ENCODE results near the gene COASY. TPM values are rescaled to one million over a fixed set of nuclear protein-coding genes. Genes with fewer than 3 reads are reported as not detected.
"Not testable (repeated sequence)": the region's sequence is repeated elsewhere in the genome, so short reads cannot be mapped to it uniquely, and the experiment has no call there.

COASY gene
- total RNA-seq, 1 donor: 10.2 TPM

DNA sequence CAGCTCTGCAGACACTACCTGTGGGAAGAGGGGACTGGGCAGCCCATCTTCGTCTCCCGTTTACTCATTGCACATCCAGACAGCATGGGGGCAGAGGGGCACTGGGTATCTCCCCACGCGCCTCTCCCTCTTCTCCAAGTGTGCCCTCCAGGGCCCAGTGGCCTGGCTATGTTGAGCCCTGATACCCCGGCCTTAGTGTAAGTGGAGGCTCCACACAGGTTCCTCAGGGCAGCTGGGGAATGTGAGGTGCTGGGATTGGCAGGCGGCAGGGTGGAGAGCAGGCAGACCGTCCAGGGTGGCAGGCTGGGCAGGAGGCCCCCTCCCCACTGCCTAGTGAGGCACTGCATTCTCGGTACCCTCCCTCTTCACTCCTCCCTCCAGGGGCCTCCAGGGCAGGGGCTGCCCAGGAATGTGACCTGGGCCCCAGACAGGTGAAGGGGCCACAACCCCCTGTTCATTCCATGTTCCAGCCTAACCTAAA, 39.1 kb upstream of the COASY start:
- no peaks in the 10 kb centered on the region for H3K27me3 ChIP-seq (ENCODE audit: insufficient read depth, low read length)
- no peak overlapping the region for H3K4me3 ChIP-seq (ENCODE audit: low read length)
- H3K9me3 ChIP-seq (ENCODE audit: low read depth, low read length): no peaks in the 10 kb centered on the region
- H3K4me1 ChIP-seq (ENCODE audit: insufficient read depth, low read length): peaks cover 34% of the 10 kb centered on the region

DNA sequence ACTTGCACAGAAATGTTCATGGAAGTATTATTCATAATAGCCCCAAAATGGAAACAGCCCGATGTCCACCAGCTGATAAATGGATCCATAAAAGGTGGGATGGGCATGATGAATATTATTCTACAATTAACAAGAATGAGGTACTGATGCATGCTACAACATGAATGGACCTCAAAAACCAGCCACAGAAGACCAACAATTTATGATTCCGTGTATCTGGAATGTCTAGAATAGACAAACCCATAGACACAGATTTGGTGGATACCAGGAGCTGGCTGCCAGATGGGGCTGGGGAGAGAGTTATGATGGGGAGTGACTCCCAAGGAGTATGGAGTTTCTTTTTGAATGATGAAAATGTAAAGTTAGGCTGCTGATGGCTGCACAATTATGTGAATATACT, 36.7 kb upstream of the COASY start:
- H3K4me3 ChIP-seq (ENCODE audit: low read length): no peak overlapping the region
- H3K27me3 ChIP-seq (ENCODE audit: insufficient read depth, low read length): no peaks in the 10 kb centered on the region
- peaks cover 27% of the 10 kb centered on the region for H3K4me1 ChIP-seq (ENCODE audit: insufficient read depth, low read length)
- H3K9me3 ChIP-seq (ENCODE audit: low read depth, low read length): no peaks in the 10 kb centered on the region

DNA sequence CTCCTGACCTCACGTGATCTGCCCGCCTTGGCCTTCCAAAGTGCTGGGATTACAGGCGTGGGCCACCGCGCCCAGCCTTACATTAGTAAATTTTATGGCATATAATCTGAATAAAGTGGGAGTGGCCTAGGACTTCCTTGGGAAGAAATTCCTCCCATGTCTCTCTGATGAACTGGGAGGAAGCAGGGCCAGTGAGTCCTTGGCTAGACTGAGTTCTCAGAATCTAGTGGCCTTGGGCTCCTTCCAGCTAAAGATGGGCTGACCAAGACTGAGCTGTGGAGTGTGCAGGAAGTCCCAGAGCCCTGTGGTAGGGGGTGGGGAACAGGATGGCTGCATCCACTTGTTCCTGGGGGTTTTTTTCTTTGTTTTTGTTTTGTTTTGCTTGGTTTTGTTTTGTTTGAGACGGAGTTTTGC, 35.9 kb upstream of the COASY start:
- Histone ChIP-seq H3K4me3 (ENCODE audit: low read length) (no peak overlapping the region), H3K27me3 (ENCODE audit: insufficient read depth, low read length) (no peaks in the 10 kb centered on the region), H3K9me3 (ENCODE audit: low read depth, low read length) (no peaks in the 10 kb centered on the region), H3K4me1 (ENCODE audit: insufficient read depth, low read length) (peaks cover 31% of the 10 kb centered on the region)

DNA sequence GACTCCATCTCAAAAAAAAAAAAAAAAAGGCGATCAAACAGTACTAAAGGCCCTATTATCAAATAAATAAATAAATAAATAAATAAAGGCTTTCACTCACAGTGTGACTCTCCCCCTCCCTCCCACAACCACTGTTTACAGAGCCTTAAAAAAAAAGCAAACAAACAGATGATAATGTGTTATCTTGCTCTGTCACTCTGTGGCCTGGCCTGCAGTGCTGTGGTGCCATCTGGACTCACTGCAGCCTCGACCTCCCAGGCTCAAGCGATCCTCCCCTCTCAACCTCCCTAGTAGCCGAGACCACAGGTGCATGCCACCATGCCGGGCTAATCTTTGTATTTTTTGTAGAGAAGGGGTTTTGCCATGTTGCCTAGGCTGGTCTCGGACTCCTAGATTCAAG, 34.0 kb upstream of the COASY start:
- Histone ChIP-seq H3K9me3 (ENCODE audit: low read depth, low read length) (no peaks in the 10 kb centered on the region), H3K4me3 (ENCODE audit: low read length) (no peak overlapping the region), H3K4me1 (ENCODE audit: insufficient read depth, low read length) (peaks cover 48% of the 10 kb centered on the region), H3K27me3 (ENCODE audit: insufficient read depth, low read length) (no peaks in the 10 kb centered on the region)

DNA sequence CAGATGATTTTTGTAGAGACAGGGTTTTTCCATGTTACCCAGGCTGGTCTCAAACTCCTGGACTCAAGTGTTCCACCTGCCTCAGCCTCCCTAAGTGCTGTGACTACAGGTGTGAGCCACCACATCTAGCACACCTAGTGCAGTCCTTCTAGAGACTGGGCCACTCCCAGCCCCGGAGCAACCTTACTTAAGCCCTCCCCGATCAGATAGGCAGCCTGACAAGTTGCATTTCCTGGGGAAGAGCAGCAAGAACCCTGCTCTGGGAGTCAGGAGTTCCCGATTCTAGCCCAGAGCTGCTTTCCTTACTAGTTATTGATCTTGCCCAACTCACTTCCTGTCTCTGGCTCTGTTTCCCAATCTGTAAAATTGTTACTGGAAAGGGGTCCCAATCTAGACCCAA, 32.9 kb upstream of the COASY start:
- peaks cover 49% of the 10 kb centered on the region for H3K4me1 ChIP-seq (ENCODE audit: insufficient read depth, low read length)
- H3K4me3 ChIP-seq (ENCODE audit: low read length): no peak overlapping the region
- H3K9me3 ChIP-seq (ENCODE audit: low read depth, low read length): no peaks in the 10 kb centered on the region
- H3K27me3 ChIP-seq (ENCODE audit: insufficient read depth, low read length): no peaks in the 10 kb centered on the region

DNA sequence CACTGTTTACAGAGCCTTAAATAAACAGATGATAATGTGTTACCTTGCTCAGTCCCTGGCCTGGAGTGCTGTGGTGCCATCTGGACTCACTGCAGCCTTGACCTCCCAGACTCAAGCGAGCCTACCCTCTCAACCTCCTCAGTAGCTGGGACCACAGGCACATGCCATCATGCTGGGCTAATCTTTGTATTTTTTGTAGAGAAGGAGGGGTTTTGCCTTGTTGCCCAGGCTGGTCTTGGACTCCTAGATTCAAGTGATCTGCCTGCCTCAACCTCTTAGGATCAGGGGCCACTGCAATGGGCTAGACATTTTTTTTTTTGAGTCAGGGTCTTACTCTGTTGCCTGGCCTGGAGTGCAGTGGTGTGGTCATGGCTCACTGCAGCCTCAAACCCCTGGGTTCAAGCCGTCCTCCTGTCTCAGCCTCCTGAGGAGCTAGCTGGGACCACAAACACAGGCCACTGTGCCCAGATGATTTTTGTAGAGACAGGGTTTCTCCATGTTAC, 30.9 kb upstream of the COASY start:
- H3K9me3 ChIP-seq (ENCODE audit: low read depth, low read length): no peaks in the 10 kb centered on the region
- peaks cover 59% of the 10 kb centered on the region for H3K4me1 ChIP-seq (ENCODE audit: insufficient read depth, low read length)
- no peak overlapping the region for H3K4me3 ChIP-seq (ENCODE audit: low read length)
- no peaks in the 10 kb centered on the region for H3K27me3 ChIP-seq (ENCODE audit: insufficient read depth, low read length)

DNA sequence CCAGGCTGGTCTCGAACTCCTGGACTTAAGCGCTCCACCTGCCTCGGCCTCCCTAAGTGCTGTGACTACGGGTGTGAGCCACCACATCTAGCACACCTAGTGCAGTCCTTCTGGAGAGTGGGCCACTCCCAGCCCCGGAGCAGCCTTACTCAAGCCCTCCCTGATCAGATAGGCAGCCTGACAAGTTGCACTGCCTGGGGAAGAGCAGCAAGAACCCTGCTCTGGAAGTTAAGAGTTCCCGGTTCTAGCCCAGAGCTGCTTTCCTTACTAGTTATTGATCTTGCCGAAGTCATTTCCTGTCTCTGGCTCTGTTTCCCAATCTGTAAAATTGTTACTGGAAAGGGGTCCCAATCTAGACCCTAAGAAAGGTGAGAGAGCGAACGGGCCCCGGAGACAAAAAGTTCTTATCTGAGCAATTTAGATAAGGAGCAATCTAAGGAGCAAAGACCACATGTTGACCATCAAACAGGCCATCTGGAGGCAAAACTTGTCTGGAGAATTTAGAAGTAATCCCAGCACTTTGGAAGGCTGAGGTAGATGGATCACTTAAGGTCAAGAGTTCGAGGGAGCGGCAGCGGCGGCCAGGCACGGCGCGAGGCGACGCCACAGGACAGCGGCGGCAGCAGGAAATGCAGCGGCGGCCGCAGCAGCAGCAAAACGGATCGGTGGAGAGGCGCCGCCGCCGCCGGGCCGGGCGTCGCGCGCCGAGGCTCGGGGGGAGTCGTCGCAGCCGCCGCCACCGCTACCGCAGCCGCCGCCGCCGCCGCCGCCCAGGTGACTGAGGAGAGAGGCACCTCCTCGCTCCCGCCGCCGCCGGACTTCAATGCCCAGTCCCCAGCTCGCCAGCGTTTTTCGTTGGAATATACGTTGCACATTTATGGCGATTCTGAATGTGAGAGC, 30.2 kb upstream of the COASY start:
- Histone ChIP-seq H3K4me1 (ENCODE audit: insufficient read depth, low read length) (peaks cover 61% of the 10 kb centered on the region), H3K9me3 (ENCODE audit: low read depth, low read length) (no peaks in the 10 kb centered on the region), H3K27me3 (ENCODE audit: insufficient read depth, low read length) (no peaks in the 10 kb centered on the region), H3K4me3 (ENCODE audit: low read length) (peak overlapping the region; percentile 42)

DNA sequence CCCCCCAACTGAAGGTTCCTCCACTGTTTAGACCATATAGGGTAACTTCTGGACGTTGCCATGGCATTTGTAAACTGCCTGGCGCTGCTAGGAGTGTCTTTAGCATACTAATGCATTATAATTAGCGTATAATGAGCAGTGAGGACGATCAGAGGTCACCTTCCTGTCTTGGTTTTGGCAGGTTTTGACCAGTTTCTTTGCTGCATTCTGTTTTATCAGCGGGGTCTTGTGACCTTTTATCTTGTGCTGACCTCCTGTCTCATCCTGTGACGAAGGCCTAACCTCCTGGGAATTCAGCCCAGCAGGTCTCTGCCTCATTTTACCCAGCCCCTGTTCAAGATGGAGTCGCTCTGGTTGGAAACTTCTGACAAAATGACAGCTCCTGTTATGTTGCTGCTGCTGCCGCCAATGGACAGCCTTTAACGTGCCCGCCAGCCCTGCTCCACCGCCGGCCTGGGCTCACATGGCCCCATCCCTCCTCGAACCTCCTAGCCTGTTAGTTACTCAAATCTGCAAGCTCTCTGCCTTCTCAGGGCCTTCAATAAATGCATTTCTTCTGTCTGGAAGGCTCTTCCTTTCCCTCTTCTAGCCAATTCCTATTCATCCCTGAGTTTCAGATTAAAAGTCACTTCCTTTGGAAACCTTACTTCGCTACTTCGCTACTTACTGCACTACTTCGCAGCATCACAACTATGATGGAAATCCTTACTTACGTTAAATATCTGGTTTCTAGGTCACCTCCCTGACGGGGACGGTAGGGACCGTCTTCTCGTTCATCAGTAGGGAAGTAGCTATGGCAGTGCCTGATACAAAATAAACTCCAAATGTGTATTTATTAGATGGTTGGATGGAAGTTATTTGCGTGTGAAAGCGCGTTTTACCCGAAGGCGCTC, 26.5 kb upstream of the COASY start:
- Histone ChIP-seq H3K4me3 (ENCODE audit: low read length) (peak overlapping the region; percentile 37), H3K9me3 (ENCODE audit: low read depth, low read length) (no peaks in the 10 kb centered on the region), H3K27me3 (ENCODE audit: insufficient read depth, low read length) (no peaks in the 10 kb centered on the region), H3K4me1 (ENCODE audit: insufficient read depth, low read length) (peaks cover 46% of the 10 kb centered on the region)

DNA sequence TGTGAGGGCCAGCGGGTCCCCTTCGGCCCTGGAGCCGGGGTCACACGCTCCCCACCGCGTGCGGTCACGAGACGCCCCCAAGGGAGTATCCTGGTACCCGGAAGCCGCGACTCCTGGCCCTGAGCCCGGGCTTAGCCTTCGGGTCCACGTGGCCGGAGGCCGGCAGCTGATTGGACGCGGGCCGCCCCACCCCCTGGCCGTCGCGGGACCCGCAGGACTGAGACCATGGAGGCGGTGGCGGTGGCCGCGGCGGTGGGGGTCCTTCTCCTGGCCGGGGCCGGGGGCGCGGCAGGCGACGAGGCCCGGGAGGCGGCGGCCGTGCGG, 25.9 kb upstream of the COASY start, which contains the start of gene NAGLU:
NAGLU (plus strand) TSS at position 194 of the 324 bp plus-strand sequence; CDS start at position 226, 32 bp downstream.
- H3K4me1 ChIP-seq (ENCODE audit: insufficient read depth, low read length): peaks cover 40% of the 10 kb centered on the region
- no peaks in the 10 kb centered on the region for H3K9me3 ChIP-seq (ENCODE audit: low read depth, low read length)
- no peaks in the 10 kb centered on the region for H3K27me3 ChIP-seq (ENCODE audit: insufficient read depth, low read length)
- peak within 1 kb of the TSS; percentile 37 for H3K4me3 ChIP-seq (ENCODE audit: low read length)

DNA sequence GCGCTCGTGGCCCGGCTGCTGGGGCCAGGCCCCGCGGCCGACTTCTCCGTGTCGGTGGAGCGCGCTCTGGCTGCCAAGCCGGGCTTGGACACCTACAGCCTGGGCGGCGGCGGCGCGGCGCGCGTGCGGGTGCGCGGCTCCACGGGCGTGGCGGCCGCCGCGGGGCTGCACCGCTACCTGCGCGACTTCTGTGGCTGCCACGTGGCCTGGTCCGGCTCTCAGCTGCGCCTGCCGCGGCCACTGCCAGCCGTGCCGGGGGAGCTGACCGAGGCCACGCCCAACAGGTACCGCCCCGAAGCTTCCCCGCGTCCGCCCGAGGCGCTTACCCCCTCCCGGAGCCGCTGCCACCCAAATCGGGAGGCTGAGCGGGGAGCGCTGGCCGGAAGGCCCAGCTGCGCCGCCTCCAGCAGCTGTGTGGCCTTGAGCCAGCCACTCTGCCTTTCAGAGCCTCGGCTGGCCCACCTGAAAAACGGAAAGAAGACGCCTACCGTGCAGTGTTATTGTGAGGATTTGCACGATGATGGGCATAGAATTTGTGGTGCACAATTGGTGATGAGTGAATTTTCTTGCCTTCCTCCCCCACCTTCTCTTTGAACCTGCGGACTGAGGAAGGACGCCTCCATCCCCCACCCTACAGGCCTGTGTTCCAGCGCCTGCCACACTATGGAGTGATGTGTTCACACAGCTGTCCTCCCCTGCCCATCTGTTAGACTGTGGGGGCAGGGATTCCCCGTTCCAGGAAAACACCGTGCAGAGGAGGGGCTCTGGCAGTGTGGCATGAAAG, 25.4 kb upstream of the COASY start:
- peak overlapping the region; percentile 37 for H3K4me3 ChIP-seq (ENCODE audit: low read length)

DNA sequence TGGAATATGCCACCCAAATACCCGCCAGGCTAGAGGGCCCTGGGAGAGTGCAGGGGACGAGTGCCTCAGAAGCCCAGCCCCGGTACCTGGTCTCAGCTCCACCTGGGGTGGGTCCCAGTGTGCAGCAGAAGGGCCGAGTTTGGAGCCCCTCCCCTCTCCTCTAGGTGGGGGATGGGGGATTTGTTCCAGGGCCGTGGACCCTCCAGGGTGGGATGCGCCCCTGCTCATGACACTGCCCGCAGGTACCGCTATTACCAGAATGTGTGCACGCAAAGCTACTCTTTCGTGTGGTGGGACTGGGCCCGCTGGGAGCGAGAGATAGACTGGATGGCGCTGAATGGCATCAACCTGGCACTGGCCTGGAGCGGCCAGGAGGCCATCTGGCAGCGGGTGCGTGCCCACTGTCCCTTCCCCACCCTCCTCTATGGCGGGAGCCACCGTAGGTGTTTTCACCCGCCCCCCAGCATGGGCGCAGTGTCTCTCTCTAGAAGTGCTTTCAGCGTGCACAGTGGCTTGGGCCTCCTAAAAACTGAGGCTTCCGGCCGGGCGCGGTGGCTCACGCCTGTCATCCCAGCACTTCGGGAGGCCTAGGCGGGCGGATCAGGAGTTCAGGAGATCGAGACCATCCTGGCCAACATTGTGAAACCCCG, 24.7 kb upstream of the COASY start:
- Histone ChIP-seq H3K4me1 (ENCODE audit: insufficient read depth, low read length) (peaks cover 35% of the 10 kb centered on the region), H3K27me3 (ENCODE audit: insufficient read depth, low read length) (no peaks in the 10 kb centered on the region), H3K4me3 (ENCODE audit: low read length) (no peak overlapping the region), H3K9me3 (ENCODE audit: low read depth, low read length) (no peaks in the 10 kb centered on the region)

More for the DNA sequence above, 25.4 kb upstream of the COASY start:
- H3K9me3 ChIP-seq (ENCODE audit: low read depth, low read length): no peaks in the 10 kb centered on the region
- H3K27me3 ChIP-seq (ENCODE audit: insufficient read depth, low read length): no peaks in the 10 kb centered on the region
- peaks cover 40% of the 10 kb centered on the region for H3K4me1 ChIP-seq (ENCODE audit: insufficient read depth, low read length)

DNA sequence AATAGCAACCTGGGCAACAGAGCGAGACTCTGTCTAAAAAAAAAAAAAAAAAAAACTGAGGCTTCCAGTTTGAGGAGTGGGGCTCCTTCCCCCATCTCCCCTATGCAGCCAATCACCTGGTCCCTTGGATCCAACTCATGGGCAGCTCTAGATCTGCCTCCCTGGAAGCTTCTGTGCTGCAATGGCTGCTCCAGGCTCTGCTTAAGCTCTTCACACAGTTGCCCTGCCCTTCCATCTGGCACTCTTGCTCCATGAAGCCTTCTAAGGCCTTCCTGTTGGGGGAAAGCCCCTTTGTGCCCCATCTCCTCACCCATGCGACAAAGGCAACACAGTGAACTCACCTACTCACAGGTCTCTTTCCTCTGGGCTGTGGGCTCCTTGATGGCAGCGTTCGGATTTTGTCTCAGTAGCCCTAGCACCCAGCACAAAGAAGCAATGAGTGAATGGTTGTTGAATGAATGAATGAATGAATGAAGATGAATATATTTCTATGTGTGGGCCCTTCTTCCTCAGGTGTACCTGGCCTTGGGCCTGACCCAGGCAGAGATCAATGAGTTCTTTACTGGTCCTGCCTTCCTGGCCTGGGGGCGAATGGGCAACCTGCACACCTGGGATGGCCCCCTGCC, 24.0 kb upstream of the COASY start:
- Histone ChIP-seq H3K4me3 (ENCODE audit: low read length) (no peak overlapping the region), H3K4me1 (ENCODE audit: insufficient read depth, low read length) (peaks cover 28% of the 10 kb centered on the region), H3K27me3 (ENCODE audit: insufficient read depth, low read length) (no peaks in the 10 kb centered on the region), H3K9me3 (ENCODE audit: low read depth, low read length) (no peaks in the 10 kb centered on the region)

DNA sequence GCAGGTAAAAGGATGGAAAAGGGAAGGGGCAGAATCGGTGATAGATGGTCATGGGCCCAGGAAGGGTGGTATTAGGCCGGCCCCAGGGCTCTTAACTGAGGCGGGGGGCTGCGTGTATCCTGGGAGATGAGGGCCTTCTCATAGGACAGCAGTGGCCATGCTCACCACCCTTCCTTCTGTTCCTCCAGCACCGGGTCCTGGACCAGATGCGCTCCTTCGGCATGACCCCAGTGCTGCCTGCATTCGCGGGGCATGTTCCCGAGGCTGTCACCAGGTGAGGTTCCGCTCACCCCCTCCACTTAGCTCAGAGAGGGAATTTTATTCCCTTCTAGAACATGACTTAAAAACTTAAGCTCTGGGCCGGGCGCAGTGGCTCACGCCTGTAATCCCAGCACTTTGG, 23.5 kb upstream of the COASY start:
- Histone ChIP-seq H3K9me3 (ENCODE audit: low read depth, low read length) (no peaks in the 10 kb centered on the region), H3K4me1 (ENCODE audit: insufficient read depth, low read length) (peaks cover 28% of the 10 kb centered on the region), H3K4me3 (ENCODE audit: low read length) (no peak overlapping the region), H3K27me3 (ENCODE audit: insufficient read depth, low read length) (no peaks in the 10 kb centered on the region)

DNA sequence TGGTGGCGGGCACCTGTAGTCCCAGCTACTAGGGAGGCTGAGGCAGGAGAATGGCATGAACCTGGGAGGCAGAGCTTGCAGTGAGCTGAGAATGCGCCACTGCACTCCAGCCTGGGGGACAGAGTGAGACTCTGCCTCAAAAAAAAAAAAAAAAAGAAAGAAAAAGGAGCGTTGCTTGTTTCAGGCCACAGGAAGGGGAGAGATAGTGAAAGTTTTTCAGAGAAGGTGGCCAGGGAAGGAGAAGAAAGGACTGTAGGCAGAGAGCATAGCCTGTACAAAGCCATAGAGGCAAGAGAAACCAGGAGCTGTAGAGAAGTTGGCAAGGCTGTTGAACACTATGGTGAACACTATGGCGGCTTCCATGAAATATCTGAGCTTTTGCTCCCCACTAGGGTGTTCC, 21.4 kb upstream of the COASY start:
- peaks cover 21% of the 10 kb centered on the region for H3K4me1 ChIP-seq (ENCODE audit: insufficient read depth, low read length)
- not testable (repeated sequence) for H3K27me3 ChIP-seq (ENCODE audit: insufficient read depth, low read length); H3K4me3 ChIP-seq (ENCODE audit: low read length); H3K9me3 ChIP-seq (ENCODE audit: low read depth, low read length)
